ENCODE results near the gene ERGIC3.

- TF ChIP-seq CTCF (IDR thresholded peaks at IDR 0.05; ENCODE audit: extremely low read depth in 1 of 2, insufficient read depth in 1 of 2, low read depth in 1 of 2, low read length in 2 of 2) (no peak), POLR2AphosphoS5 (IDR thresholded peaks at IDR 0.05; ENCODE audit: insufficient read depth, low read depth, low read length) (no peak), POLR2A (IDR thresholded peaks at IDR 0.05; ENCODE audit: low read depth, low read length) (no peak), JUN (IDR thresholded peaks at IDR 0.05; ENCODE audit: borderline replicate concordance, insufficient read depth, insufficient read length, low read depth) (no peak), MAX (IDR thresholded peaks at IDR 0.05; ENCODE audit: insufficient read depth, insufficient read length) (no peak), EZH2 (IDR thresholded peaks at IDR 0.05; ENCODE audit: borderline replicate concordance, low read depth, low read length, severe bottlenecking) (no peak), MYC (IDR thresholded peaks at IDR 0.05; ENCODE audit: low read depth, low read length) (no peak), GATA2 (IDR thresholded peaks at IDR 0.05; ENCODE audit: insufficient read depth, insufficient read length, low read depth, low read length) (no peak), FOS (IDR thresholded peaks at IDR 0.05; ENCODE audit: borderline replicate concordance, insufficient read depth, low read length) (no peak)
These were observed 2.1 kb upstream of the ERGIC3 start for GRCh38 chr20:35539756-35540212.
